Colonic mucosa (tissue), 4 donors: ENCODE data around the gene GALNT18. TPM values are rescaled to one million over a fixed set of nuclear protein-coding genes. Genes with fewer than 3 reads are reported as not detected.

ENCODE experiments used
- DNase-seq: peaks from one replicate; pipeline ENCODE4 v3.0.0-alpha.2; 2020
- H3K27ac ChIP-seq: fragments of 200-600 bp; one replicate; pipeline ENCODE4 v1.8.0; 2021
- H3K27me3 ChIP-seq: fragments of 200-600 bp; one replicate; pipeline ENCODE4 v1.8.0; 2021
- H3K36me3 ChIP-seq: fragments of 200-600 bp; one replicate; pipeline ENCODE4 v1.8.0; 2021
- H3K4me1 ChIP-seq: fragments of 200-600 bp; one replicate; pipeline ENCODE4 v1.8.0; 2021; ENCODE audit warnings: mild to moderate bottlenecking
- H3K4me3 ChIP-seq: fragments of 200-600 bp; one replicate; pipeline ENCODE4 v1.8.0; 2021
- H3K9ac ChIP-seq, 2 donors: one replicate each; pipeline ENCODE4 v1.7.0; 2013; ENCODE audit warnings: control low read depth in 2 of 2, low read depth in 2 of 2, low read length in 2 of 2
- H3K9me3 ChIP-seq: fragments of 200-600 bp; one replicate; pipeline ENCODE4 v1.8.0; 2021
- CTCF ChIP-seq: fragments of 200-600 bp; IDR thresholded peaks from one replicate; pipeline ENCODE4 v1.8.0; 2022; ENCODE audit warnings: antibody characterized with exemption, mild to moderate bottlenecking
- intact Hi-C: fragments of 100-400 bp; cut with DNase I; formaldehyde crosslinking; loops from one replicate; pipeline ENCODE4 v1.14.1; 2022
- total RNA-seq, 2 donors: library from RNA; stranded (reverse); fragmentation: NEBNext Ultra II Directional in 1 of 2; extraction: Animal tissue kit (Norgen Biotek cat#: 25700) in 1 of 2; gene quantifications; one replicate each; pipeline ENCODE4 v1.2.1, GENCODE V29; 2021
- donor health status: healthy.
- donor health status: DM: no; HTN: no; CAD: no.
- donor health status: DM: no; HTN: no; CAD: no.

The GALNT18 gene
- total RNA-seq, 2 donors from 2014 or later = 3.6 to 8.3 TPM

GRCh38 chr11:11320825-11321224, 301.0 kb downstream of the GALNT18 start:
- no peaks in the 10 kb centered on the region for H3K9me3 ChIP-seq

GRCh38 chr11:11318961-11319360, 302.8 kb downstream of the GALNT18 start:
- TF ChIP-seq CTCF = no peak
- no peaks in the 10 kb centered on the region for H3K4me1 ChIP-seq
- no peak overlapping the region for H3K4me3 ChIP-seq
- H3K36me3 ChIP-seq = no peaks in the 10 kb centered on the region
- intact Hi-C loops = no loop called here
- no peak for DNase-seq
- H3K9ac ChIP-seq = no peak overlapping the region
- no peaks in the 10 kb centered on the region for H3K27me3 ChIP-seq
- no peak overlapping the region for H3K27ac ChIP-seq
- H3K9me3 ChIP-seq = no peaks in the 10 kb centered on the region

More at GRCh38 chr11:11320825-11321224, 301.0 kb downstream of the GALNT18 start:
- Histone ChIP-seq H3K4me3 (no peak overlapping the region), H3K4me1 (no peaks in the 10 kb centered on the region), H3K27ac (no peak overlapping the region), H3K9ac (no peak overlapping the region), H3K36me3 (no peaks in the 10 kb centered on the region), H3K27me3 (no peaks in the 10 kb centered on the region)
- TF ChIP-seq CTCF = no peak
- no peak for DNase-seq
- intact Hi-C loops = no loop called here

- no peaks in the 10 kb centered on the region for H3K4me1 ChIP-seq
- no peak for DNase-seq
- TF ChIP-seq CTCF = no peak
- no peak overlapping the region for H3K9ac ChIP-seq
- no peak overlapping the region for H3K27ac ChIP-seq
- H3K9me3 ChIP-seq = no peaks in the 10 kb centered on the region
- H3K4me3 ChIP-seq = no peak overlapping the region
- H3K36me3 ChIP-seq = no peaks in the 10 kb centered on the region
- H3K27me3 ChIP-seq = no peaks in the 10 kb centered on the region
- intact Hi-C loops = no loop called here
Measured at GRCh38 chr11:11318461-11318860, 303.3 kb downstream of the GALNT18 start.

- no peaks in the 10 kb centered on the region for H3K9me3 ChIP-seq
- no peak overlapping the region for H3K9ac ChIP-seq
- no peak for TF ChIP-seq CTCF
- no peaks in the 10 kb centered on the region for H3K27me3 ChIP-seq
- no peak overlapping the region for H3K27ac ChIP-seq
- intact Hi-C loops = no loop called here
- H3K4me1 ChIP-seq = no peaks in the 10 kb centered on the region
- H3K36me3 ChIP-seq = no peaks in the 10 kb centered on the region
- no peak overlapping the region for H3K4me3 ChIP-seq
- no peak for DNase-seq
Measured at GRCh38 chr11:11316651-11317230, 305.1 kb downstream of the GALNT18 start.

- H3K27me3 ChIP-seq = no peaks in the 10 kb centered on the region
- H3K4me1 ChIP-seq = no peaks in the 10 kb centered on the region
- TF ChIP-seq CTCF = no peak
- intact Hi-C loops = no loop called here
- no peaks in the 10 kb centered on the region for H3K9me3 ChIP-seq
- H3K4me3 ChIP-seq = no peak overlapping the region
- H3K36me3 ChIP-seq = no peaks in the 10 kb centered on the region
- H3K9ac ChIP-seq = no peak overlapping the region
- no peak overlapping the region for H3K27ac ChIP-seq
- no peak for DNase-seq
Measured at GRCh38 chr11:11313902-11314692, 307.7 kb downstream of the GALNT18 start.
